ENCODE data around the gene RBM15B.

Gene RBM15B

DNA sequence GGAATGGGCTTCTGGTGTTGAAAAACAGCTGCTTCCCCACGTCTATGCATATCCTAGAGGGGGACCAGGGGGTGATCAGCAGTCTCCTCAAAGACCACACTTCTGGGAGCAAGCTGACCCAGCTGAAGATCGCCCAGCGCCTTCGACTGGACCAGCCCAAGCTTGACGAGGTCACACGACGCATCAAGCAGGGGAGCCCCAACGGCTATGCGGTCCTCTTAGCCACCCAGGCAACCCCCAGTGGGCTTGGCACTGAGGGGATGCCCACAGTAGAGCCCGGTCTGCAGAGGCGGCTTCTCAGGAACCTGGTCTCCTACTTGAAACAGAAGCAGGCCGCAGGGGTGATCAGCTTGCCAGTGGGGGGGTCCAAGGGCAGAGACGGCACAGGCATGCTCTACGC, 2.5 kb downstream of the RBM15B start:
- no peak overlapping the region; the same call in 1 of the 2 replicates for H3K4me3 ChIP-seq (ENCODE audit: low read length)
- no peaks in the 10 kb centered on the region for H3K27me3 ChIP-seq (ENCODE audit: insufficient read depth, low read length)
- 95% methylated on average over 14 of the region's 14 CpGs for whole genome bisulfite sequencing
- no peak overlapping the region for H3K9ac ChIP-seq (ENCODE audit: low read depth, low read length)
- peaks cover 84% of the 10 kb centered on the region for H3K36me3 ChIP-seq (ENCODE audit: insufficient read depth, low read length)
- H3K4me1 ChIP-seq (ENCODE audit: insufficient read depth, low read length): peaks cover 10% of the 10 kb centered on the region
- peaks cover 6% of the 10 kb centered on the region; the same call in 1 of the 2 replicates for H3K9me3 ChIP-seq (ENCODE audit: insufficient read depth, low read depth, low read length)
- H3K27ac ChIP-seq (ENCODE audit: low read depth, low read length): no peak overlapping the region

- Histone ChIP-seq H3K4me1 (ENCODE audit: insufficient read depth, low read length) (peaks cover 10% of the 10 kb centered on the region), H3K27me3 (ENCODE audit: insufficient read depth, low read length) (no peaks in the 10 kb centered on the region), H3K36me3 (ENCODE audit: insufficient read depth, low read length) (peaks cover 84% of the 10 kb centered on the region), H3K9ac (ENCODE audit: low read depth, low read length) (no peak overlapping the region), H3K9me3 (ENCODE audit: insufficient read depth, low read depth, low read length) (peaks cover 6% of the 10 kb centered on the region; the same call in 1 of the 2 replicates), H3K27ac (ENCODE audit: low read depth, low read length) (no peak overlapping the region), H3K4me3 (ENCODE audit: low read length) (no peak overlapping the region)
- WGBS: 93% methylated on average over 5 of the region's 5 CpGs
Observed at GRCh38 chr3:51394541-51394940, 3.5 kb downstream of the RBM15B start.

DNA sequence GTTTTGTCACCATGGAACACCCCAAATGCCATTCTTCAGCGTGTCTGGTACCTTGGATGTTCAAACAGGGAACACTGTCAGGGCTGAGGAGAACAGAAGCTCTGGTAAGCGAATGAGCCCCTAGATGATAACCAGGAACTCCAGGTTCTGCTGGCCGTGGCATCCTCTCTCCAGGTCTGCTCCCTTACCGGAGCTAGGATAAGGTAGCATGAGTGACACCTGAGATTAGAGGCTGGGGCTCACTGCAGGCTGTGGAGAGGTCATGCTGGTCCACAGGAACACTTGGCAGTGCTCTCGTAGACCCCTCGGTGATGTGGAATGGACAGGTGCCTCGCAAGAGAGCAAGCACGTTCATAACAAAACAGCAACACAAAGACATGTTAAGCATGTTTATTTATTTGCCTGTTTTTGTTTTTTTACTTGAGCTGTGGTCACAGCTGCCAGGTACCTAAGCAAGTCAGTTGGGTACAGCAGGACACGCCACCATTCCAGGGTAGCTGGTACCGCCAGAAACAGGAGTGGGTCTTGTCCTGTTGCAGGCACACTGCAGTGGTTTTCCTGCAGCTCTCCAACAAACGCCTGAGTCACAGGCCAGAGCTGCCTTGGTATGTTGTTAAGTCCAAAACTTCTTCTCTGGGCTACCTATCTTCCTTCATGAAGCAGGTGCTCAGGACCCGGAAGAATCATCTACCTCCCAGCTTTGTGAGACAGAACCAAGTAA, 4.6 kb downstream of the RBM15B start:
- H3K36me3 ChIP-seq (ENCODE audit: insufficient read depth, low read length): peaks cover 82% of the 10 kb centered on the region
- H3K27me3 ChIP-seq (ENCODE audit: insufficient read depth, low read length): no peaks in the 10 kb centered on the region
- H3K4me3 ChIP-seq (ENCODE audit: low read length): no peak overlapping the region
- H3K27ac ChIP-seq (ENCODE audit: low read depth, low read length): no peak overlapping the region
- H3K9me3 ChIP-seq (ENCODE audit: insufficient read depth, low read depth, low read length): peaks cover 6% of the 10 kb centered on the region; the same call in 1 of the 2 replicates
- 96% methylated on average over 12 of the region's 12 CpGs for WGBS
- peaks cover 10% of the 10 kb centered on the region for H3K4me1 ChIP-seq (ENCODE audit: insufficient read depth, low read length)
- H3K9ac ChIP-seq (ENCODE audit: low read depth, low read length): no peak overlapping the region

DNA sequence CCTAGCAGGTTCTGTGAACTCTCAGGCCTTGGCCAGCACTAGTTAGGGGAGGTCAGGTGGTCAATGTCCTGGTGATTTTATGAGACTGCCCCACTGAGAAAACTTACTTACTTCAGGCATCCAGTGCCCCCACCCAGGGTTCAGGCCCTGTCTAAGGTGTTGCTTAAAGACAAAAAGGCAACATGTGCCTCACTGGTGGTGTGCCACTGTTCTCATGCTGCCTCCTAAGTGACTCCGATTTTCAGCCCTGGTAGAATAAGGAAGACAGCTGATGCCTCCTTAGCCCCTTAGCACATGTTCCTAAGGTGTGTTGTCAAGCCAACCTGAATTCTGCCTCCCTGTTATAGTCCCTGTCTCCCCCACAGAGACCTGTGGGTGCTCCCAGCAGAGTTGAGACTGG, 5.3 kb downstream of the RBM15B start:
- peaks cover 6% of the 10 kb centered on the region; the same call in 1 of the 2 replicates for H3K9me3 ChIP-seq (ENCODE audit: insufficient read depth, low read depth, low read length)
- H3K27ac ChIP-seq (ENCODE audit: low read depth, low read length): no peak overlapping the region
- WGBS: 100% methylated on average over 1 of the region's 1 CpG
- H3K9ac ChIP-seq (ENCODE audit: low read depth, low read length): no peak overlapping the region
- no peaks in the 10 kb centered on the region for H3K27me3 ChIP-seq (ENCODE audit: insufficient read depth, low read length)
- H3K4me3 ChIP-seq (ENCODE audit: low read length): no peak overlapping the region
- H3K36me3 ChIP-seq (ENCODE audit: insufficient read depth, low read length): peaks cover 86% of the 10 kb centered on the region
- peaks cover 10% of the 10 kb centered on the region for H3K4me1 ChIP-seq (ENCODE audit: insufficient read depth, low read length)

DNA sequence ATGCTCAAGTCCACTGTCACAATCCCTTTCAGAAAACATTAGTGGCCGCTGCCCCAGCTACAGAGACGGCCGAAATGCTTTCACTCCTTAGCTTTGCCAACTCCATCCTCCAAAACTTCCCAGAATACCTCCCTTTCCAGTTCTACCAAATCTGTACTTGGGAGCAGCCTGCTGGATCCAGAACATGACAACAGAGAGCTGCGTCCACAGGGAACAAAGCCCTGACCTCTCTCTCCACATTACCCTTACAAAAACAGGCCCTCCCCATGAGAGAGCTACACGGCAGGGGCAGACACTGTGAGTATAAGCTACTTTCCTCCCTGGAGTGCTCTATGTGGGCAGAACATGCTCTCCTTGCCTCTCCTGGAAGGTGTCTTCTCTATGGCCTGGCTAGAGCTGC, 6.3 kb downstream of the RBM15B start:
- H3K27me3 ChIP-seq (ENCODE audit: insufficient read depth, low read length): no peaks in the 10 kb centered on the region
- H3K36me3 ChIP-seq (ENCODE audit: insufficient read depth, low read length): peaks cover 93% of the 10 kb centered on the region
- no peak overlapping the region for H3K4me3 ChIP-seq (ENCODE audit: low read length)
- H3K27ac ChIP-seq (ENCODE audit: low read depth, low read length): no peak overlapping the region; the same call in 1 of the 2 replicates
- H3K4me1 ChIP-seq (ENCODE audit: insufficient read depth, low read length): peaks cover 7% of the 10 kb centered on the region
- WGBS: 85% methylated on average over 5 of the region's 5 CpGs
- H3K9me3 ChIP-seq (ENCODE audit: insufficient read depth, low read depth, low read length): peaks cover 4% of the 10 kb centered on the region; the same call in 1 of the 2 replicates
- no peak overlapping the region for H3K9ac ChIP-seq (ENCODE audit: low read depth, low read length)

DNA sequence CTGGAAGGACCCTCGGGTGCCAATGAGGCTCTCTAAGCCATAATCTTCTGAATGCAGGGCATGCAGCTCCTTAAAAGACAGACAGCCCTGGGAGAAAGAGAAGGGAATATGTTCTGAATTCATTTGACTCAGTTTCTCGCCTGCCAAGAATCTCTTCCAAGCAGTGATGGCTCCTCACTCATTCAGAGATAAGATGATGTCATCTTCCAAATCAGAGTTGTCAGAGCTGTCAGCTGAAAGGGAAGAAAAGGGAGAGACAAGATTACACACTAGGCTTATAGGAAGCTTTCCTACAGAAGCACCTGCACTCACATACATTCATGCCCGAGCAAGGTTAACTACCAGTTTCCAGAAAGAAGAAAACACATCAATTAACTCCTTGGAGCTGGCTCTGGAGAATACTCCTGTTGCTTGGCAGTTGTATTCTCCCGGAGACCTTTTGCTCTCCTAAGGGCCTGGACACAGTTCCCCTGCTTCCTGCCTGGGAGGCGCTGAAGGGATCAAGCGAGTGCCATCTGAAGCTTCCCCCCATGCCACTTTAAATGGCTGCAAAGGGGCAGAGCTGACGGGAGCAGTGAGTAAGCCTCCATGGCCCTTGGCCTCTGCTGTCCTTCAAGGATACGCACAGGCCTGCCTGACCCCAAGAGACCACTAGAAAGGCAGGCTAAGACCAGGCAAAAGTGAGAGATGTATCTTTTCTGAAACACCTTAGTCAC, 7.7 kb downstream of the RBM15B start:
- Histone ChIP-seq H3K27me3 (ENCODE audit: insufficient read depth, low read length) (no peaks in the 10 kb centered on the region), H3K4me1 (ENCODE audit: insufficient read depth, low read length) (0 out of 2 replicates have a peak, but pooled peaks cover 4% of the 10 kb centered on the region), H3K27ac (ENCODE audit: low read depth, low read length) (no peak overlapping the region), H3K9me3 (ENCODE audit: insufficient read depth, low read depth, low read length) (no peaks in the 10 kb centered on the region), H3K9ac (ENCODE audit: low read depth, low read length) (0 out of 2 replicates have a peak overlapping the region, but pooled peaks have one; percentile 24), H3K36me3 (ENCODE audit: insufficient read depth, low read length) (peaks cover 90% of the 10 kb centered on the region), H3K4me3 (ENCODE audit: low read length) (no peak overlapping the region)
- WGBS: 85% methylated on average over 8 of the region's 8 CpGs

DNA sequence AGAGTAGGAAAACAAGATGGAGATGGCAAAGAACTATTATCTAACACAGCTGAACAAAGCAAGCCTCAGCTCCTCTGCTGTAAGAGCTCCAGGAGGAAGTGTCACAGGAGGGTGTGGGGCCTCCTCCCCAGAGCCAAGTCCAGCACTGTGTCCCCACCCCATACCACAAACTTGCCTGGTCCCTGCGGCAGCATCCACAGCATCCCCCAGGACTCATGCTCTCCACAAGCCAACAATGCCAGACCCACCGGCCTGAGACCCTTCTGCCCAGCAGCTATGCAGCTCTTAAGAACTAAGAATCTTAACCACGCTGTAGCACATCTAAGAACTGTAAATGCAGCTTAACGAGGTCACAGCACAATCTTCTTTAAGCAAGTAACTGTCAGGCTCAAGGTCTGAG, 9.1 kb downstream of the RBM15B start:
- Histone ChIP-seq H3K4me3 (ENCODE audit: low read length) (no peak overlapping the region), H3K9ac (ENCODE audit: low read depth, low read length) (no peak overlapping the region), H3K36me3 (ENCODE audit: insufficient read depth, low read length) (peaks cover 90% of the 10 kb centered on the region)

DNA sequence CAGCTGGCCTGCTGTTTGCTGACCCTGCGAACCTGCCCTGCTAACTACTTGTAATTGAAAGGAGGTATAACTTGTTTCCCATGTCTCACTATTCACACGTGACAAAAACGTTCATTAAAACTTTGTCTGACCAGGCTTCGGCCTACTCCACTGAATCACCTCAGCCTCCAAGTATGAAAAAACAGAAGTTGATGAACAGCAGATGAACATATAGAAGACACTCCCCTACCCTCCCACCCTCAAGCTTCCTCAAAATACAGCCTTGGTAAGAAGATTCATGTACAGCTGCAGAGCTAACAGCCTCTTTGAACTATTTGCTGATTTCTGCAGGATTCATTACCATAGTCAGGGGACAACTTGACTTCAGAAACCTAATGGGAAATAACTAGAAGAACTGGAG, 10.7 kb downstream of the RBM15B start:
- Histone ChIP-seq H3K27me3 (ENCODE audit: insufficient read depth, low read length) (no peaks in the 10 kb centered on the region), H3K27ac (ENCODE audit: low read depth, low read length) (no peak overlapping the region), H3K4me3 (ENCODE audit: low read length) (no peak overlapping the region), H3K9ac (ENCODE audit: low read depth, low read length) (no peak overlapping the region), H3K9me3 (ENCODE audit: insufficient read depth, low read depth, low read length) (no peaks in the 10 kb centered on the region), H3K36me3 (ENCODE audit: insufficient read depth, low read length) (peaks cover 81% of the 10 kb centered on the region), H3K4me1 (ENCODE audit: insufficient read depth, low read length) (no peaks in the 10 kb centered on the region)
- WGBS: 98% methylated on average over 4 of the region's 4 CpGs

More for the DNA sequence above, 9.1 kb downstream of the RBM15B start:
- no peaks in the 10 kb centered on the region for H3K4me1 ChIP-seq (ENCODE audit: insufficient read depth, low read length)
- no peak overlapping the region for H3K27ac ChIP-seq (ENCODE audit: low read depth, low read length)
- 96% methylated on average over 4 of the region's 4 CpGs for WGBS
- no peaks in the 10 kb centered on the region for H3K9me3 ChIP-seq (ENCODE audit: insufficient read depth, low read depth, low read length)
- no peaks in the 10 kb centered on the region for H3K27me3 ChIP-seq (ENCODE audit: insufficient read depth, low read length)

DNA sequence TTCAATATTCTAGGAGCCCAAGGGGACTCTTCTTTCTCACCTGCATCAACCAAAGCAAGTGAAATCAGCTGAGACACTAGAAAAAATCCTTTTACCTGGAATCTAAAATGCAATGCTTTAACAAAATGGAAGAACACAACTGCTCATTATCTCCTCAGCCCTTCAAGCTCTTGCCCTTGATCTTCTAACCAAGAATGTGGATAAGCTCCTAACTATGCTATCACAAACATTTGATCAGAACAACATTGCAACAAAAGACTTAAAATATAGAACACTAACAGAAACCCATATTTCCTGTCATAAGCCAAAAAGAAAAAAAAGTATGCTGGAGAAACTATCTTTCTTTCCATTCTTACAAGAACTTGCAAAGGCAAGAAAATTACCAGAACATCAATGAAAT, 12.6 kb downstream of the RBM15B start:
- Histone ChIP-seq H3K27ac (ENCODE audit: low read depth, low read length) (no peak overlapping the region), H3K4me3 (ENCODE audit: low read length) (no peak overlapping the region), H3K36me3 (ENCODE audit: insufficient read depth, low read length) (peaks cover 65% of the 10 kb centered on the region), H3K4me1 (ENCODE audit: insufficient read depth, low read length) (no peaks in the 10 kb centered on the region), H3K27me3 (ENCODE audit: insufficient read depth, low read length) (no peaks in the 10 kb centered on the region), H3K9ac (ENCODE audit: low read depth, low read length) (no peak overlapping the region), H3K9me3 (ENCODE audit: insufficient read depth, low read depth, low read length) (no peaks in the 10 kb centered on the region)

GRCh38 chr3:51408021-51408420, 16.9 kb downstream of the RBM15B start:
- Histone ChIP-seq H3K4me1 (ENCODE audit: insufficient read depth, low read length) (no peaks in the 10 kb centered on the region), H3K9ac (ENCODE audit: low read depth, low read length) (no peak overlapping the region), H3K9me3 (ENCODE audit: insufficient read depth, low read depth, low read length) (no peaks in the 10 kb centered on the region), H3K27me3 (ENCODE audit: insufficient read depth, low read length) (no peaks in the 10 kb centered on the region), H3K36me3 (ENCODE audit: insufficient read depth, low read length) (peaks cover 68% of the 10 kb centered on the region), H3K27ac (ENCODE audit: low read depth, low read length) (no peak overlapping the region), H3K4me3 (ENCODE audit: low read length) (no peak overlapping the region)
- WGBS: 97% methylated on average over 2 of the region's 2 CpGs

GRCh38 chr3:51408813-51409212, 17.7 kb downstream of the RBM15B start:
- Histone ChIP-seq H3K4me3 (ENCODE audit: low read length) (no peak overlapping the region), H3K27ac (ENCODE audit: low read depth, low read length) (no peak overlapping the region), H3K4me1 (ENCODE audit: insufficient read depth, low read length) (no peaks in the 10 kb centered on the region), H3K9me3 (ENCODE audit: insufficient read depth, low read depth, low read length) (no peaks in the 10 kb centered on the region), H3K9ac (ENCODE audit: low read depth, low read length) (no peak overlapping the region), H3K36me3 (ENCODE audit: insufficient read depth, low read length) (peaks cover 68% of the 10 kb centered on the region), H3K27me3 (ENCODE audit: insufficient read depth, low read length) (no peaks in the 10 kb centered on the region)
- WGBS: 90% methylated on average over 2 of the region's 2 CpGs
